SJSA1 (cell line): Measurements from ENCODE around the gene KLHDC8A. TPM values are rescaled to one million over a fixed set of nuclear protein-coding genes. Genes with fewer than 3 reads are reported as not detected.
A peak's percentile ranks its signal among the peaks of the same experiment; 100 is the strongest.

Experiments used
- DNase-seq, 2 experiments: peaks; one replicate each; pipeline ENCODE4 v3.0.0-alpha.2; 2015 to 2020; ENCODE audit warnings: low spot score in 2 of 2, low read depth in 1 of 2
- H3K27ac ChIP-seq: fragments of 250-450 bp; sonication (Bioruptor Pico); 2 replicates; pipeline ENCODE4 v1.5.1; 2020; ENCODE audit warnings: mild to moderate bottlenecking, moderate library complexity
- H3K27me3 ChIP-seq: fragments of 250-450 bp; sonication (Bioruptor Pico); replicated peaks from 2 replicates; pipeline ENCODE4 v1.5.1; 2020; ENCODE audit warnings: mild to moderate bottlenecking, moderate library complexity
- H3K36me3 ChIP-seq: fragments of 250-450 bp; sonication (Bioruptor Pico); 2 replicates; pipeline ENCODE4 v1.5.1; 2020; ENCODE audit warnings: mild to moderate bottlenecking
- H3K4me1 ChIP-seq: fragments of 250-450 bp; sonication (Bioruptor Pico); replicated peaks from 2 replicates; pipeline ENCODE4 v1.6.1; 2021; ENCODE audit warnings: mild to moderate bottlenecking
- H3K4me3 ChIP-seq: fragments of 250-450 bp; sonication (Bioruptor Pico); 2 replicates; pipeline ENCODE4 v1.5.1; 2020; ENCODE audit warnings: mild to moderate bottlenecking
- H3K9me3 ChIP-seq: fragments of 250-450 bp; sonication (Bioruptor Pico); replicated peaks from 2 replicates; pipeline ENCODE4 v1.5.1; 2020; ENCODE audit warnings: mild to moderate bottlenecking
- total RNA-seq: library from RNA; depleted of rRNA; stranded (reverse); fragments of >200 nt; shearing (Covaris generic); gene quantifications from 2 replicates; pipeline ENCODE4 v1.2.3, GENCODE V29; 2014

KLHDC8A gene
- total RNA-seq, 1 experiment from 2014 or later: not detected

DNA sequence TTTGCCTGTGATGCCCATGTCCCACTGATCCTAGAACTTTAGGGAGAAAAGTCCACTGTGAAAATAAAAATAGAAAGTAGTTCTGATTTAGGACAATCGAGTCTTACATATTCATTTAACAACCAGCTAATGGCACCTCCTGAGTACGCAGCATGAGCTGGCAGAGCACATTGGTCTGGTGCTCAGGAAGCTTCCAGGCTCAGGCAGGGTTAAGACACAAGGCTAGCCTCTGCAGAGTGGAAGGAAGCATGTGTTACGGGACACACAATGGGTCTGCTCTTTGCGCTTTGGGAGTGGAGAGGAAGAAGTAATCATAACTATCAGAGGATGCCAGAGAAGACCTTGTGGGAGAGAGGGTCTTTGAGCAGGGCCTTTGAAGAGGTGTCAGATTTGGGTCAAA is 4.2 kb upstream of the KLHDC8A start:
- Histone ChIP-seq H3K27me3 (peaks cover 21% of the 10 kb centered on the region), H3K4me1 (peaks cover 5% of the 10 kb centered on the region), H3K27ac (no peak overlapping the region), H3K9me3 (no peaks in the 10 kb centered on the region), H3K36me3 (no peaks in the 10 kb centered on the region), H3K4me3 (no peak overlapping the region)
- no peak for DNase-seq

DNA sequence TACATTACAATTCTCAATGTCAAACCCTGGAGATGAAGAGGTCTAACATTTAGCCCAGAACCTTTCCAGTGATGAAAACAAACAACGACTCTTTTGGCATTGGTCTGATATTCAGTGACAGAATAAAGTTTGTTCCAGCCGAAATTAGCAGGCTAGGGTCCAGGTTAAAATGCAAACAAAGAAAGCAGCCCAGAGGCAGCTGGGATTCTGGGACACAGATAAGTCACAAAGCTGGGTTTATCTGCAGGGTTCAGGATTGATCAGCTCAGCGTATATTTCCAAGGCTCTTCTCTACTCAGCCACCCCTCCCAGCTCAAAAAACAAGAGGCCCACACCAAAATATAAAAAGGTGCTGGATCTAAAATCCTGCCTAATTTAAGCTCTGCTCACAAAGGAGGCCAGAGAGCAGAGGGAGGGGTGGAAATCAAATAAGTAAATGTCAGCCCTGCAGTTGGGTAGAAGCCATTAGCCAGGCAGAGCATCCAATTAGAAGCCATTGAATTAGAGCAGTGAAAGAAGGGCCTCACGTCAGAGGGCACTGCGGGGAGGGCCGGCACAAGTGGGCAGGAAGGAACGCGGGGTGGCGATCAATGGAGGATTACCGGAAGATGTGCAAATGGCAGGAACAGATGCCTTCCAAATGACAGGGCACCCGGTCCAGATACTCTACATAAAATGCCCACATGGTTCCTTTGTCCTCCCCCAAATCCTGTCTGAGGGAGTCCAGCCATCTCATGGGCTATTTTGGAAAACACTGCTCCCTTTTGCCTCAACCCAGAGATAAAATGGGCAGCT is 3.2 kb upstream of the KLHDC8A start:
- no peak for DNase-seq
- H3K36me3 ChIP-seq: no peaks in the 10 kb centered on the region
- H3K27ac ChIP-seq: no peak overlapping the region
- H3K4me3 ChIP-seq: no peak overlapping the region
- H3K9me3 ChIP-seq: no peaks in the 10 kb centered on the region
- no peaks in the 10 kb centered on the region for H3K4me1 ChIP-seq
- H3K27me3 ChIP-seq: peaks cover 21% of the 10 kb centered on the region

DNA sequence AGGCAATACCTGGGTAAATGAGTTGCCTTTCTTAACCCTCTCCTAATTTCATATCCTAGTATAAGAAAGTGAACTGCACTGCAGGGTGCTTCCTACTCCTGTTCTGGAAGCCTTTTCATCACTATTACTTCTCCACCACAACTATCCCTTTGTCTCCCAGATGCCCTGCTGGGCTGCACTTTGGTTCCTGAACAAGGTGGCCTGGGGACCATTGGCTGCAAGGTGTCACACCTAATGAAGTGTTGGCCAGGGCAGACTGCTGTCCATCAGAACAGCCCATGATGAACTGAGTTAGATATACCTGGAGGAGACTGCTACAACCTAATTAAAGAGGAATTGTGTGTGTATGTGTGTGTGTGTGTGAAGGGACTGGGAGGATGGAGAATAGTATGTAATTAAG is 1.9 kb upstream of the KLHDC8A start:
- no peak overlapping the region for H3K27ac ChIP-seq
- H3K9me3 ChIP-seq: no peaks in the 10 kb centered on the region
- DNase-seq: no peak
- H3K27me3 ChIP-seq: peaks cover 21% of the 10 kb centered on the region
- no peak overlapping the region for H3K4me3 ChIP-seq
- H3K4me1 ChIP-seq: no peaks in the 10 kb centered on the region
- H3K36me3 ChIP-seq: no peaks in the 10 kb centered on the region

DNA sequence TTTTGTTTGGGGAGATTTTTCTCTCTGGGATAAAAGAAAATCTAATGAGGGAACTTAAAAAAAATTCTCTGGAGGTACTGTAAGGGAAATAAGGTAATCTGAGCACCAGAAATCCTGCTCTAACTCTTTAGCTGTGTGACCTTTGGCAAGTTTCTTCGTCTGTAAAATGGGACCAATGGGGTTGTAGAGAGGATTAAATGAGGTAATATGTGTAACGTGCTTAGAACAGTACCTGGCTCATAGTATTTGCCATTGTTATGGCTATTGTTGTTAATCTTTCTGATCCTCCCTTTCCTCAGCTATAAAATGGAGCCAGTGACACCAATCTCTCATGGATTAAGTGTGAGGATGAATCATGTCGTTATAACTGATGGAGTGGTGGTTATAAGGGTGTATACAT is 845 bp upstream of the KLHDC8A start:
- DNase-seq: no peak
- Histone ChIP-seq H3K27ac (no peak overlapping the region), H3K9me3 (no peaks in the 10 kb centered on the region), H3K4me3 (no peak overlapping the region), H3K4me1 (no peaks in the 10 kb centered on the region), H3K27me3 (peaks cover 13% of the 10 kb centered on the region; the same call in 1 of the 2 replicates), H3K36me3 (no peaks in the 10 kb centered on the region)

DNA sequence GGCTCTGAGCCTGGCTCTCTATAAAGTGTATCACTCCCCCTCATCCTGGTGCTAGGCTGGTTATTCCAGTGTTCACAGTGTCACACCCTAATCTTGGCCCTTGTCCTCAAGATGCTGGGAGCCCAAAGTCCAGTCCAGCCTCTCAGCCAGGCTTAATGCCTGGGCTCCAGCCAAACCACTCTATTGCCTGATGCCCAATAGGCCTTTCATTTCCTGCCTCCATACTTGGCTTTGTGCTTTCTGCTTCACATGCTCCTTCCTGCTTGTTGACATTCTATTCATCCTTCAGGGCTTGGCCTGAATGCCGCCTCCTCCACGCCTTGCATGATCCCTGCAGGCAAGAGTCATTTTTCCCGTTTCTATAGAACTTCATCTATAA is 1.7 kb downstream of the KLHDC8A start:
- Histone ChIP-seq H3K9me3 (no peaks in the 10 kb centered on the region), H3K4me1 (no peaks in the 10 kb centered on the region), H3K36me3 (no peaks in the 10 kb centered on the region), H3K4me3 (no peak overlapping the region), H3K27me3 (peaks cover 10% of the 10 kb centered on the region; the same call in 1 of the 2 replicates), H3K27ac (no peak overlapping the region)
- no peak for DNase-seq

DNA sequence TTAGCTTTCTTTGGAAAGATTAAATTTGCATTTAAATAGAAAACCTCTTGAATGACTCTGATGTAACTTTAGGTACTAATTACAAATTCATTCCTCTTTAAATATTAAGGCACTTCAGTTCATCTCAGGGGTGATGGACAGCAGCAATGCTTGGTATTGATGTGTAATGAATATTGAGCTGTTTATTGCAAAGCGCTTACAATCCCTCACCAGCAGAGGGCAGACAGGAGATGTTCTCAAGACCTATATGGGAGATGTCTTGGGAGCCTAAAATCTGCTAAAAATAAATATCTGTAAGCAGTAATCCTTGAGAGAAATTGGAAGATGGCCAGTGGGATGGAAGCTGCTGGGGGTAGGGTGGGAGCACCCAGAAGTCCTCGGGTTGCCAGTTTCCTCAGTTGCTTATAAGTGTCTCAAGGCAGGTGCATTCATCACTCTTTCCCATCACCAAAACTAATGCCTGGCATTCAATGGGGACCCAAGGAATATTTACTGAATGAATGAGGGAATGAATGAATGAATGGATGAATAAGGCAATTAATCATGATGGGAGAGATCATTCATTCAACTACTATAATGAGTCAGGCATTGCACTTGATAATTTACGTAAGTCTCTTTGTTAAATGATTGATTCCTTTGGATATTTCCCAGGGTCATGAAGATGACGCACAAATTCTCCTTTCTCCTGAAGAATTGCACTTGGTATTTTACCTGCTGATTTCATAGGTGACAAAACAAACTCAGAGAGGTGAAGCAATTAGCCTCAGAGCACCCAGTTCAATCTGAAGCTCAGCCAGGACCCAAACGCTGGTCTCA is 2.3 kb downstream of the KLHDC8A start:
- no peak overlapping the region for H3K4me3 ChIP-seq
- H3K27ac ChIP-seq: no peak overlapping the region
- peaks cover 14% of the 10 kb centered on the region; the same call in 1 of the 2 replicates for H3K27me3 ChIP-seq
- no peaks in the 10 kb centered on the region for H3K36me3 ChIP-seq
- H3K9me3 ChIP-seq: no peaks in the 10 kb centered on the region
- H3K4me1 ChIP-seq: no peaks in the 10 kb centered on the region
- DNase-seq: peak; percentile 50 to 61

DNA sequence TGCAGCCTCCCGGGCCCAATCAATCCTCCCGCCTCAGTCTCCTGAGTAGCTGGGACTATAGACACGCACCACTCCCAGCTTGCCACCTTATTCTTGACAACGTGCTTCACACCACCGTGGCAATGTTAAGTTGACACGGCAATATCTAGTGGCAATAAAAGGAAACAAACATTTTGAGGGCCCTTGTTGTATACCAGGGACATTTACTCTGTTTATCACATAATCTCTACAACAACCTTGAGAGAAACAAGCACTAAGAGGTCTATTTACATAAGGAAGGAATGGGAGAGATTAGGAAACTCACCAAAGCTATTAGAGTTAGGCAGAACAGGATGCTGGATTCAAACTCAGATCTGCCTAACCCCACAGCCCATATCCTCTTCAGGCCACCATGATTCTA is 3.1 kb downstream of the KLHDC8A start:
- no peaks in the 10 kb centered on the region for H3K4me1 ChIP-seq
- H3K27me3 ChIP-seq: peaks cover 14% of the 10 kb centered on the region; the same call in 1 of the 2 replicates
- no peaks in the 10 kb centered on the region for H3K9me3 ChIP-seq
- DNase-seq: no peak
- H3K4me3 ChIP-seq: no peak overlapping the region
- H3K36me3 ChIP-seq: no peaks in the 10 kb centered on the region
- H3K27ac ChIP-seq: no peak overlapping the region

DNA sequence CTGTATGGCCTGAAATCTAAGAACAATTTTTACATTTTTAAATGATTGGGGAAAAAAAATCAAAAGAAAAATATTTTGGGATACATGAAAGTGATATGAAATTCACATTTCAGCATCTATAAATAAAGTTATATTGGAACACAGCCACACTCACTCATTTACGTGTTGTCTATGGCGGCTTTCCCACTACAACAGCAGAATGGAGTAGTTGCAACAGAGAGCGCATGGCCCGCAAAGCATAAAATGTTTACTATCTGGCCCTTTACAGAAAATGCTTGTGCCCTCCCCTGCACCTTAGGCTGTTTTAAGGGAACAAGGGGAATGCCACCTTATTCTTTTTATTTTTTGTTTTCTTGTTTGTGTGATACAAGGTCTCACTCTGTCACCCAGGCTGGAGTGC is 3.5 kb downstream of the KLHDC8A start:
- Histone ChIP-seq H3K4me3 (no peak overlapping the region), H3K27ac (no peak overlapping the region), H3K4me1 (no peaks in the 10 kb centered on the region), H3K9me3 (no peaks in the 10 kb centered on the region), H3K36me3 (no peaks in the 10 kb centered on the region), H3K27me3 (peaks cover 14% of the 10 kb centered on the region; the same call in 1 of the 2 replicates)
- DNase-seq: no peak

DNA sequence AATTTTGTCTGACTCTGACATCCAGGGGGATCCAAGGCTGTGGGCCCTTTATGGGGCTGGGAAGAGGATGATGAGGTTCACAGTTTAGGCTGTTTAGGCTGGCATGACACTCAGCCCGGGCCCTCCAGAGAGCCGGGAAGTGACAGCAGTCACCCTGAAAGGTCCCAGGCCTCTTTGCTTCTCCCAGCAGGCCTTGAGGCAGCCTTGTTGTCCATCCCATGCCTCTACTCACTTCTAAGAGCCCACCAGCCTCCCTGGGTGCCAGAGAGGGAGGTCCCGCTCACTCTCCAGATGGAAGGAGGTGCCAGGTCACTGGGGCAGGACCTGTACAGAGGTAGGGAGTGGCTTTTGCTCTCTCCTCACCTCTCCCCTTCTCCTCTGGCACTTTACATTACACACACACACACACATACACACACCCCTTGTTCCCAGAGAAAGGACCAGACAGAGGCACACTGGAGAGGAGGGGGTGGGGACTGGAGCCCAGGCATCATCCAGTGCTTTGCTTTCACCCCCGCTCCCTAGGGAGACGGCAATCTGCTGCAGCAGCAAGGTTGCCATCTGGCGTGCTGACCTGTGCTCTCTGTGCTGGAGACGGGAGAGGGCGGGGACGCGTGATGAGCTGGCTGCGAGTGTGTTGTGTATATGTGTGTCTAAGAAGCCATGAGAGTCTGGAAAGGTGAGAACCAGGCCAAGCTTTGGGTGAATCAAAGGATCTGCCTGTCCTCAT is 4.6 kb downstream of the KLHDC8A start:
- no peak for DNase-seq

DNA sequence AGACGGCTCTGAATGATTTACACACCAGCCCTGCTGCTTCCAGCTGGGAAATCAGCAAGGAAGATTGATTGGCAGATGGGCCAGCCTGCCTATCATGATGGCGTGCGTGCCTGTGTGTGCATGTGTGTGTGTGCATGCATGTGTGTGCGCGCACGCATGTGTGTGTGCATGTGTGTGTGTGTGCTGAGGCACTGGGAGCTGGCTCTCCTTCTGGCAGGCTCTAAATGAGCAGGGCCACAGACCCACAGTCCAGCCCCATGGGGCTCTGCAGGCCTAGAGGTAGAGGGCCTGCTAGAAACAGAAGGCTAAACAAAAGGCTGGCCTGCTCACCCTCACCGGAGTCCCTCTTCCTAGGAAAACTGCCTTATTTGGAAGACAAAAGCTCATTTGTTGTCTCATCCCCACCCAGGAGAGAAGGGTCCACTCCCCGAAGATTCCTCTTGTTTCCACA is 6.0 kb downstream of the KLHDC8A start:
- Histone ChIP-seq H3K9me3 (no peaks in the 10 kb centered on the region), H3K27me3 (peaks cover 23% of the 10 kb centered on the region), H3K27ac (no peak overlapping the region), H3K4me3 (no peak overlapping the region), H3K4me1 (no peaks in the 10 kb centered on the region), H3K36me3 (no peaks in the 10 kb centered on the region)
- no peak for DNase-seq

More for the DNA sequence above, 4.6 kb downstream of the KLHDC8A start:
- Histone ChIP-seq H3K27ac (no peak overlapping the region), H3K36me3 (no peaks in the 10 kb centered on the region), H3K27me3 (peaks cover 11% of the 10 kb centered on the region), H3K4me3 (no peak overlapping the region), H3K4me1 (no peaks in the 10 kb centered on the region), H3K9me3 (no peaks in the 10 kb centered on the region)

DNA sequence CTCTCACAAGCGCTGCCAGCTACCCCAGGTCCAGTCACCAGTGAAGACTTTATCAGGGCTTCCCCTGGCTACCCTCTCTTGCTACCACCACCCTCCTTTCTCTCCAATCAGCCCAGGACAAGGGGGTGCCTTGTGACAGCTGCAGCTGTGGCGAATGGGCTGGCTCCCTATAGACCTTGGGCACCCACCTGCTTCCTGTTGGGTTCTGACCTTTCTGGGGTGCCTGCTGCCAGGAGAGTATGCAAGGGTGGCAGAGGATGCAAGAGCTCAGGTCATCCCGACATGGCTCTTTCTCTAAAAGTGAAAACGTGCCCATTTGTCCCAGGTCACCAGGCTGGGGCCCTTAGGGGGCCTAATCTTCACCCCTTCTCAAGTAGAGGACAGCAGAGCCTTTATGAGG is 6.6 kb downstream of the KLHDC8A start:
- Histone ChIP-seq H3K4me3 (no peak overlapping the region), H3K4me1 (no peaks in the 10 kb centered on the region), H3K36me3 (no peaks in the 10 kb centered on the region), H3K27ac (no peak overlapping the region), H3K27me3 (peaks cover 29% of the 10 kb centered on the region), H3K9me3 (no peaks in the 10 kb centered on the region)
- DNase-seq: no peak

DNA sequence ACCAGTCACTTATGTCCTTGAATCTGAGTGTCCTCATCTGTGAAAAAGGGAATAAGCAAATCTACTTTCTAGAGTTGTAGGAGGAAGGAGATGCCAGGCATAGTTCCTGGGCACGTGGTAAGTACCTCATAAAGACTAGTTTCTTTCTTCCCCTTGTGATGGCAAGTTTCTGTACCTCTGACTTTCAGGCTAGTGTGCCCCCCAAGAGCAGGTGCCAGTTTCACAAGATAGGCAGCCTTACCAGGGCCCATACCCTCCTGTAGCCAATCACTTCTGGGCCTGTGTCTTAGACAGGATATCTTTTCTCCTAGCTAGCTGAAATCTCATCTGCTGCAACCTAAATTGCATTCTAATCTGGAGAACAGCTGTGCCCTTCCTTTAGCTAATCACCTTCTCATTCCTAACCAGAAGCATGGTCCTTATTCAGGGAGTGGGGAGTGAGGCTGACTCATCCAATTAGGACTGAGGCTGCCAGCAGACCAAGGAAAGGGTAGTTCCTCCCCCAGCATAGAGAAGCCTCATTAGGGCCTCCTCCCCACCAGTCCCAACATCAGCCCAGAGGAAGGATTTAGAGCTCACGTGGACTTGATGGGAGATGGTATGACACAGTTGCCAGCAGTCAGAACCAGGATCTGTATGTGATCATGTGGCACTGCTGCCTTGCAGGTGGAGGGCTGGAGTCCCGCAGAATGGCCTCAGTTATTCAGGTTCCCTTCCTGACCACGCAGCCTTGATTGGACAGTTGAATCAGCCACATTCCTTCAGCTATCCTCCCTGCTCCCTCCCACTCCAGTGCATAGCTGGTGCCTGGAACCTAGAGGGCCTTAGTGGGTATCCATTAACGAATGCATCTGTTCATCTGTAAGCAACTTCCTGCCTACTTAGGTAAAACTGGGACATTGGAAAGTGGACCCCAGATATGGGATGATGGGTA is 7.9 kb downstream of the KLHDC8A start:
- H3K9me3 ChIP-seq: no peaks in the 10 kb centered on the region
- no peak for DNase-seq
- no peak overlapping the region for H3K27ac ChIP-seq
- H3K4me1 ChIP-seq: no peaks in the 10 kb centered on the region
- no peaks in the 10 kb centered on the region for H3K36me3 ChIP-seq
- H3K27me3 ChIP-seq: peaks cover 42% of the 10 kb centered on the region
- H3K4me3 ChIP-seq: no peak overlapping the region
